H1 (cell line): Measurements from ENCODE around the gene PHOSPHO1. TPM values are rescaled to one million over a fixed set of nuclear protein-coding genes. Genes with fewer than 3 reads are reported as not detected.
"Not testable (repeated sequence)": the region's sequence is repeated elsewhere in the genome, so short reads cannot be mapped to it uniquely, and the experiment has no call there.

Experiments
- CTCF ChIA-PET: fragments of 300-600 bp; sonication (Branson Sonifier 250); formaldehyde crosslinking; loops from one replicate; lab custom pipeline; 2021; ENCODE audit not compliant: partially characterized antibody; lab: Charles Lee
- POLR2A ChIA-PET: fragments of 300-600 bp; sonication (Branson Sonifier 250); formaldehyde crosslinking; loops from one replicate; lab custom pipeline; 2021; ENCODE audit warnings: inconsistent platforms; ENCODE audit not compliant: partially characterized antibody; lab: Charles Lee
- DNase-seq, 2 experiments: peaks; one replicate each; pipeline versions ENCODE4 v3.0.0 to v3.0.0-alpha.2; 2010 to 2022; ENCODE audit warnings: low spot score in 2 of 2, low read depth in 1 of 2, mixed read lengths in 1 of 2
- FAIRE-seq: peaks from 2 replicates; lab custom pipeline; 2011; peaks lifted over from hg19 to GRCh38; lab: Jason Lieb, UNC
- H2AFZ ChIP-seq: 2 replicates; pipeline ENCODE4 v1.8.1; 2012; ENCODE audit warnings: low read length, inconsistent platforms
- H2AK5ac ChIP-seq: 2 replicates; pipeline ENCODE4 v1.6.1; 2013; ENCODE audit warnings: low read depth, low read length
- H2BK120ac ChIP-seq: replicated peaks from 2 replicates; pipeline ENCODE3; 2013; ENCODE audit warnings: low read depth, low read length, inconsistent platforms
- H2BK12ac ChIP-seq: 2 replicates; pipeline ENCODE4 v1.6.1; 2013; ENCODE audit warnings: low read depth, low read length
- H2BK15ac ChIP-seq: 2 replicates; pipeline ENCODE4 v1.6.1; 2013; ENCODE audit warnings: low read length
- H2BK20ac ChIP-seq: 2 replicates; pipeline ENCODE4 v1.6.1; 2013; ENCODE audit warnings: low read length
- H2BK5ac ChIP-seq: 2 replicates; pipeline ENCODE4 v1.6.1; 2013; ENCODE audit warnings: low read depth, low read length
- H3K14ac ChIP-seq: 2 replicates; pipeline ENCODE4 v1.6.1; 2013; ENCODE audit warnings: inconsistent platforms; ENCODE audit not compliant: insufficient read length
- H3K18ac ChIP-seq: 2 replicates; pipeline ENCODE4 v1.6.1; 2013; ENCODE audit warnings: low read length; ENCODE audit errors: extremely low read depth
- H3K23ac ChIP-seq: 2 replicates; pipeline ENCODE4 v1.6.1; 2013; ENCODE audit warnings: inconsistent platforms; ENCODE audit not compliant: insufficient read length
- H3K23me2 ChIP-seq: 2 replicates; pipeline ENCODE4 v1.6.1; 2013; ENCODE audit warnings: low read depth, low read length
- H3K27ac ChIP-seq: 2 replicates; pipeline ENCODE4 v1.6.1; 2011; ENCODE audit warnings: low read depth, low read length, inconsistent platforms
- H3K27me3 ChIP-seq, 4 experiments: replicated peaks in 1 of 4; 1 replicate in 1 of 4; 2 replicates in 3 of 4; pipeline versions ENCODE4 v1.6.1 to v1.8.1; 2011 to 2013; ENCODE audit warnings: low read length in 3 of 4, mild to moderate bottlenecking in 3 of 4, inconsistent platforms in 2 of 4, mixed read lengths in 2 of 4, moderate library complexity in 1 of 4; ENCODE audit not compliant: control insufficient read depth in 3 of 4, insufficient read depth in 3 of 4; ENCODE audit errors: extremely low read depth in 1 of 4
- H3K36me3 ChIP-seq, 4 experiments: 2 replicates each; pipeline versions ENCODE4 v1.6.1 to v1.8.1; 2011 to 2013; ENCODE audit warnings: mild to moderate bottlenecking in 4 of 4, low read length in 3 of 4, moderate library complexity in 2 of 4, control low read depth in 1 of 4, inconsistent platforms in 1 of 4; ENCODE audit not compliant: insufficient read depth in 4 of 4, control insufficient read depth in 2 of 4
- H3K4ac ChIP-seq: replicated peaks from 2 replicates; pipeline ENCODE3; 2013; ENCODE audit warnings: low read length, low read depth, mixed read lengths, inconsistent platforms; ENCODE audit not compliant: insufficient read length
- H3K4me1 ChIP-seq, 4 experiments: replicated peaks in 1 of 4; 1 replicate in 1 of 4; 2 replicates in 3 of 4; pipeline versions ENCODE4 v1.6.1 to v1.8.1; 2011 to 2013; ENCODE audit warnings: low read length in 3 of 4, inconsistent platforms in 2 of 4, mixed read lengths in 1 of 4; ENCODE audit not compliant: insufficient read depth in 4 of 4, control insufficient read depth in 3 of 4
- H3K4me2 ChIP-seq, 2 experiments: 2 replicates each; pipeline versions ENCODE4 v1.6.1 to v1.8.1; 2011 to 2013; ENCODE audit warnings: low read depth in 2 of 2, low read length in 2 of 2, control low read depth in 1 of 2, inconsistent platforms in 1 of 2, mild to moderate bottlenecking in 1 of 2; ENCODE audit not compliant: insufficient read depth in 1 of 2
- H3K4me3 ChIP-seq, 4 experiments: fragments of 200-600, 300-600 bp in 1 of 4; sonication (generic), shearing (Covaris generic), sonication (Bioruptor Twin) in 1 of 4; 2 replicates each; pipeline versions ENCODE4 v1.5.1 to v1.8.1; 2011 to 2016; ENCODE audit warnings: low read length in 4 of 4, low read depth in 3 of 4, control low read depth in 2 of 4, inconsistent platforms in 2 of 4, mild to moderate bottlenecking in 2 of 4, mixed read lengths in 1 of 4, moderate library complexity in 1 of 4; ENCODE audit not compliant: insufficient read depth in 2 of 4; ENCODE audit errors: extremely low read depth in 1 of 4
- H3K56ac ChIP-seq: replicated peaks from 2 replicates; pipeline ENCODE3; 2013; ENCODE audit warnings: low read depth, mild to moderate bottlenecking, mixed read lengths, low read length, inconsistent platforms; ENCODE audit not compliant: insufficient read length
- H3K79me1 ChIP-seq: 2 replicates; pipeline ENCODE4 v1.6.1; 2013; ENCODE audit warnings: low read depth, low read length, control low read depth
- H3K79me2 ChIP-seq, 2 experiments: 2 replicates each; pipeline versions ENCODE4 v1.6.1 to v1.8.1; 2012 to 2013; ENCODE audit warnings: low read length in 2 of 2, mild to moderate bottlenecking in 2 of 2, inconsistent platforms in 1 of 2; ENCODE audit not compliant: insufficient read depth in 2 of 2, control insufficient read depth in 1 of 2
- H3K9ac ChIP-seq, 4 experiments: replicated peaks in 1 of 4; 1 replicate in 1 of 4; 2 replicates in 3 of 4; pipeline versions ENCODE4 v1.6.1 to v1.8.1; 2011 to 2013; ENCODE audit warnings: low read depth in 3 of 4, low read length in 3 of 4, control low read depth in 2 of 4, mild to moderate bottlenecking in 2 of 4, moderate library complexity in 2 of 4, inconsistent platforms in 1 of 4; ENCODE audit errors: extremely low read depth in 1 of 4
- H3K9me3 ChIP-seq, 2 experiments: 2 replicates each; pipeline versions ENCODE4 v1.6.1 to v1.8.1; 2012 to 2013; ENCODE audit warnings: mild to moderate bottlenecking in 2 of 2, moderate library complexity in 2 of 2, control low read depth in 1 of 2, inconsistent platforms in 1 of 2, low read depth in 1 of 2, low read length in 1 of 2, mixed read lengths in 1 of 2; ENCODE audit not compliant: insufficient read depth in 2 of 2
- H4K20me1 ChIP-seq, 2 experiments: replicated peaks in 1 of 2; 2 replicates each; pipeline versions ENCODE3 to v1.8.1; 2011 to 2013; ENCODE audit warnings: inconsistent platforms in 2 of 2, low read length in 2 of 2, mild to moderate bottlenecking in 1 of 2; ENCODE audit not compliant: insufficient read depth in 2 of 2, control insufficient read depth in 1 of 2
- H4K5ac ChIP-seq: 2 replicates; pipeline ENCODE4 v1.6.1; 2013; ENCODE audit warnings: low read length, low read depth, mixed read lengths, inconsistent platforms; ENCODE audit not compliant: insufficient read length
- H4K8ac ChIP-seq: 2 replicates; pipeline ENCODE4 v1.8.0; 2013; ENCODE audit warnings: mild to moderate bottlenecking, moderate library complexity, low read length, inconsistent platforms; ENCODE audit not compliant: insufficient read depth; ENCODE audit errors: extremely low read depth
- H4K91ac ChIP-seq: replicated peaks from 2 replicates; pipeline ENCODE3; 2013; ENCODE audit warnings: low read length, mixed read lengths, inconsistent platforms; ENCODE audit not compliant: insufficient read length
- CEBPB ChIP-seq: IDR thresholded peaks from 2 replicates; pipeline ENCODE4 v1.6.1; 2012; ENCODE audit warnings: low read depth, low read length
- MAX ChIP-seq: IDR thresholded peaks from 2 replicates; pipeline ENCODE4 v1.6.1; 2012; ENCODE audit warnings: inconsistent platforms
- WGBS, 2 experiments: shearing (Covaris generic) in 1 of 2; methylation state at CpG; one replicate each; pipeline versions ENCODE4 v1.1.6 to v1.1.7; 2013 to 2015; ENCODE audit warnings: low lambda C conversion rate in 2 of 2, mixed read lengths in 2 of 2, inconsistent platforms in 1 of 2, low coverage in 1 of 2, missing lambda C conversion rate in 1 of 2; ENCODE audit not compliant: insufficient replicate concordance in 2 of 2, insufficient coverage in 1 of 2, insufficient read length in 1 of 2; ENCODE audit errors: extremely low coverage in 1 of 2, missing lambda C conversion rate in 1 of 2; 5-methylcytosine and 5-hydroxymethylcytosine counted together
- polyA plus RNA-seq, 7 experiments: library from polyadenylated mRNA; depleted of rRNA in 3 of 7; stranded (reverse) in 5 of 7; unstranded in 2 of 7; fragments of >200 nt in 5 of 7; fragments of 200-250 nt in 2 of 7; gene quantifications; 1 replicate in 5 of 7; 2 replicates in 1 of 7; 4 replicates in 1 of 7; pipeline versions ENCODE4 v1.2.1 to v1.2.3, GENCODE V29; 2011 to 2013; ENCODE audit warnings: missing spikeins in 2 of 7, mixed read lengths in 2 of 7
- total RNA-seq: library from RNA; stranded (reverse); fragmentation: NEBNext Ultra II Directional; extraction: Animal tissue kit (Norgen Biotek cat#: 25700); gene quantifications from 2 replicates; pipeline ENCODE4 v1.2.1, GENCODE V29; 2021

PHOSPHO1 gene
- total and polyA plus RNA-seq, 2 of the 8 experiments (the other 6 are each of a cell fraction or from before 2014, with no cell fraction given), result 0.34 to 0.45 TPM

DNA sequence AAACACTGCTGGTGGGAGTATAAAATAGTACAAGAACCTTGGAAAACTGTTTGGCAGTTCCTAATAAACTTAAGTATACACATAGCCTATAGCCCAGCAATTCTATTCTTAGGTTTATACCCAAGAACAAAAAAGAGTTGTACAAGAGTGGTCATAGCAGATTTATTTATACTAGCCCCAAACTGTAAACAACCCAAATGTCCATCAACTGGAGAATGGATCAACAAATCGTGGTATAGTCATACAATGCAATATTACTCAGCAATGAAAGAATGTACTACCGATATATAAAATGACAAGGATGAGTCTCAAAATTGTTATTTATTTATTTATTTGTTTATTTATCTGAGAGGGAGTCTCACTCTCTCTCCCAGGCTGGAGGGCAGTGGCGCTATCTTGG is 43.3 kb downstream of the PHOSPHO1 start (continued):
- TF ChIP-seq MAX (no peak), CEBPB (no peak)

DNA sequence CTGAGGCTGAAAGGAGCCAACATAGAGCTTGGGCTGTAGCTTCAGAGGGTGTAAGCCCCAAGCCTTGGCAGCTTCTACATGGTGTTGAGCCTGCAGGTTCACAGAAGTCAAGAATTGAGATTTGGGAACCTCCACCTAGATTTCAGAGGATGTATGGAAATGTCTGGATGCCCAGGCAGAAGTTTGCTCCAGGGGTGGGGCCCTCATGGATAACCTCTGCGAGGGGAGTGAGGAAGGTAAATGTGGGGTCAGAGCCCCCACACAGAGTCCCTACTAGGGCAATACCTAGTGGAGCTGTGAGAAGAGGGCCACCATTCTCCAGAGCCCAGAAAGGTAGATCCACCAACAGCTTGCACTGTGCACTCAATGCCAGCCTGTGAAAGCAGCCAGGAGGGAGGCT is 45.2 kb downstream of the PHOSPHO1 start:
- not testable (repeated sequence) for H4K5ac ChIP-seq, H4K8ac ChIP-seq, H3K23me2 ChIP-seq, H3K18ac ChIP-seq, H3K4me2 ChIP-seq, DNase-seq, H2AK5ac ChIP-seq, H2BK20ac ChIP-seq, H3K9me3 ChIP-seq, H3K79me2 ChIP-seq, H4K20me1 ChIP-seq, H3K4me3 ChIP-seq, H4K91ac ChIP-seq, H3K27ac ChIP-seq, H3K23ac ChIP-seq, H2BK120ac ChIP-seq, H2AFZ ChIP-seq, H3K79me1 ChIP-seq, H2BK12ac ChIP-seq, H3K9ac ChIP-seq, H3K14ac ChIP-seq, H2BK15ac ChIP-seq, H3K4ac ChIP-seq, H3K56ac ChIP-seq, H3K36me3 ChIP-seq, H3K4me1 ChIP-seq, H3K27me3 ChIP-seq, FAIRE-seq, H2BK5ac ChIP-seq
- ChIA-PET CTCF (interaction anchor here (1.0 to 1.8 kb wide), 3 partner anchors 10 to 106 kb away, joined by 3 to 5 read pairs (median 3); no protein-coding TSS in a partner anchor), POLR2A (interaction anchor here (0.6 kb wide), 1 partner anchor 225 kb away, joined by 3 read pairs; no protein-coding TSS in a partner anchor)
- 91% methylated on average over 1 of the region's 1 CpG; no CpG with 5 or more reads in 1 of the 2 experiments for WGBS, 2 experiments
